ENCODE measurements around the gene CNGB1. TPM values are rescaled to one million over a fixed set of nuclear protein-coding genes. Genes with fewer than 3 reads are reported as not detected.

CNGB1 gene
- total RNA-seq, 2 donors from 2014 or later, result 0.05 to 0.69 TPM

DNA sequence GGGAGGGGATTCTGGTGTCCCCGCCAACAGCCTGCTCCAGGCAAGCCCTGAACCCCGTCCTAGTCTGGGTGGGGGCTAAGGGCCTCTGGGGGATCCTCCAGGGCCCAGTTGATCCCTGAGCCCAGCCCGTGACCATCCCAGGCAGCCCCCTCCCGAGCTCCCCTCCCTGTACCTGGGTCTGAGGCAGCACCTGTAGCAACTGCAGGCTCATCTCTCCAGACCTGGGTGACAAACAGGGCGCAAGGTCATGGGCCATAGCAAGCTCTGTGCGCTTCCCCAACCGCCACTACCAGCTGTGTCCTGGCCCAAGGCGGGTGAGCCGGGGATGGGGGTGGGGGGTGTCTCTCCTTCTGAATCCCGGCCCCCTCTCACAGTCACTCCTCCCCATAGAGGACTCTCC, 10.6 kb downstream of the CNGB1 start:
- H3K36me3 ChIP-seq, result no peaks in the 10 kb centered on the region
- H3K27me3 ChIP-seq, result no peaks in the 10 kb centered on the region
- no peak overlapping the region for H3K27ac ChIP-seq
- no peak overlapping the region for H3K4me3 ChIP-seq
- TF ChIP-seq, protein P1, sequence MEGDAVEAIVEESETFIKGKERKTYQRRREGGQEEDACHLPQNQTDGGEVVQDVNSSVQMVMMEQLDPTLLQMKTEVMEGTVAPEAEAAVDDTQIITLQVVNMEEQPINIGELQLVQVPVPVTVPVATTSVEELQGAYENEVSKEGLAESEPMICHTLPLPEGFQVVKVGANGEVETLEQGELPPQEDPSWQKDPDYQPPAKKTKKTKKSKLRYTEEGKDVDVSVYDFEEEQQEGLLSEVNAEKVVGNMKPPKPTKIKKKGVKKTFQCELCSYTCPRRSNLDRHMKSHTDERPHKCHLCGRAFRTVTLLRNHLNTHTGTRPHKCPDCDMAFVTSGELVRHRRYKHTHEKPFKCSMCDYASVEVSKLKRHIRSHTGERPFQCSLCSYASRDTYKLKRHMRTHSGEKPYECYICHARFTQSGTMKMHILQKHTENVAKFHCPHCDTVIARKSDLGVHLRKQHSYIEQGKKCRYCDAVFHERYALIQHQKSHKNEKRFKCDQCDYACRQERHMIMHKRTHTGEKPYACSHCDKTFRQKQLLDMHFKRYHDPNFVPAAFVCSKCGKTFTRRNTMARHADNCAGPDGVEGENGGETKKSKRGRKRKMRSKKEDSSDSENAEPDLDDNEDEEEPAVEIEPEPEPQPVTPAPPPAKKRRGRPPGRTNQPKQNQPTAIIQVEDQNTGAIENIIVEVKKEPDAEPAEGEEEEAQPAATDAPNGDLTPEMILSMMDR (IDR thresholded peaks at IDR 0.05), result no peak
- no peak overlapping the region for H3K9ac ChIP-seq (ENCODE audit: low read depth in 2 of 2, low read length in 2 of 2)
- DNase-seq, result no peak
- H3K4me1 ChIP-seq, result no peaks in the 10 kb centered on the region
- H3K9me3 ChIP-seq, result no peaks in the 10 kb centered on the region
- intact Hi-C loops (cut with DNase I), result no loop called here

DNA sequence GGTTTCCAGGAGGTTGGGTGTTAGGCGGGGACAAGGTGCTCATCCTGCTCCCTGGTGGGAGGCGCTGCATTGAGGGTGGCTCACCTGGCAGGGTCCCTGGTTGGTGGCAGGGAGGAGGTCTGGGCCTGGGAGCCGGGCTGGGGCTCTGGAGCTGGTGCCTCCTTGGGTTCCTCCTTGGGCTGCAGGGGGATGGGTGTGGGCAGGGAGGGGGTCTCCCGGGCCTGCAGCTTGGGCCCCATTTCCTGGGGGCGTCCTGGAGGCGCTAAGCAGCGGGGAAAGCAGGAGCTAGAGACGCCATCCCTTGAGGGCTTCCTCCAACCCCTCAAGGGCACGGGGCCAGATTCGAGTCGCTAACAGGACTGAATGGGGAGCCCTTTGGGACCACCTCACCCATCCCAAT, 11.1 kb downstream of the CNGB1 start:
- no peaks in the 10 kb centered on the region for H3K36me3 ChIP-seq
- TF ChIP-seq, protein P1 (IDR thresholded peaks at IDR 0.05), result no peak
- no peak for DNase-seq
- H3K9ac ChIP-seq (ENCODE audit: low read depth in 2 of 2, low read length in 2 of 2), result no peak overlapping the region
- no peaks in the 10 kb centered on the region for H3K9me3 ChIP-seq
- H3K4me3 ChIP-seq, result no peak overlapping the region
- H3K4me1 ChIP-seq, result no peaks in the 10 kb centered on the region
- intact Hi-C loops (cut with DNase I), result no loop called here
- no peaks in the 10 kb centered on the region for H3K27me3 ChIP-seq
- H3K27ac ChIP-seq, result no peak overlapping the region

DNA sequence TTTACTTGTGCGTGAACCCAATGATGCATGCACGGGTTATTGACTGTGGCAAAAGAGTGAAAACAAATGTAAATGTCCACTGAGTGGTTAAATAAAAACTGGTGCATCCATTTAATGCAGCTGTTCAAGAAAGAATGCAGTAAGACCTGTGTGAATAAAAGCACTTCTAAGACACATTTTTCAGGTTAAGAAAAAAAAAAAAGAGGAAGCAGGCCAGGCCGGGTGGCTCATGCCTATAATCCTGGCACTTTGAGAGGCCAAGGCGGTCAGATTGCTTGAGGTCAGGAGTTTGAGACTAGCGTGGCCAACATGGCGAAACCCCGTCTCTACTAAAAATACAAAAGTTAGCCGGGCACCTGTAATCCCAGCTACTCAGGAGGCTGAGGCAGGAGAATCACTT, 11.8 kb downstream of the CNGB1 start:
- TF ChIP-seq, protein P1 (IDR thresholded peaks at IDR 0.05), result no peak
- Histone ChIP-seq H3K4me1 (no peaks in the 10 kb centered on the region), H3K27ac (no peak overlapping the region), H3K4me3 (no peak overlapping the region), H3K36me3 (no peaks in the 10 kb centered on the region), H3K27me3 (no peaks in the 10 kb centered on the region), H3K9me3 (no peaks in the 10 kb centered on the region), H3K9ac (ENCODE audit: low read depth in 2 of 2, low read length in 2 of 2) (no peak overlapping the region)
- intact Hi-C loops (cut with DNase I), result no loop called here
- DNase-seq, result no peak

DNA sequence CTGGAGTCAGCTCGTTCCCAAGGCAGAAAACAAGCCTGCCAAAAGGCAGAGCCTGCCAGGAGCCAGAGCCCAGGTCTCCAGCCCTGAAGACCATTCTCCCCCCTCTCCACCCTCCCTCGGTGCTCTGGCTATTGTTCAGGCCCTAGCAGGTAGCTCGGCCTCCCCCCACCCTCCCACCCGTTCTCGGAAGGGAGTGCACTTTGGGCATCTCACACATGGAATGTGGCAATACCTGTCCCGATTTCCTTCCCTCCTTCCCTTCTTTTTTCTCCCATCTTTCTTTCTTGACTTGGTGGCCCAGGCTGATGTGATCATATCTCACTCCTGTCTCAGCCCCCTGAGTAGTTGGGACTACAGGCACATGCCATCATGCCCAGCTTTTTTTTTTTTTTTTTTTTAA, 12.4 kb downstream of the CNGB1 start:
- H3K36me3 ChIP-seq, result no peaks in the 10 kb centered on the region
- DNase-seq, result no peak

DNA sequence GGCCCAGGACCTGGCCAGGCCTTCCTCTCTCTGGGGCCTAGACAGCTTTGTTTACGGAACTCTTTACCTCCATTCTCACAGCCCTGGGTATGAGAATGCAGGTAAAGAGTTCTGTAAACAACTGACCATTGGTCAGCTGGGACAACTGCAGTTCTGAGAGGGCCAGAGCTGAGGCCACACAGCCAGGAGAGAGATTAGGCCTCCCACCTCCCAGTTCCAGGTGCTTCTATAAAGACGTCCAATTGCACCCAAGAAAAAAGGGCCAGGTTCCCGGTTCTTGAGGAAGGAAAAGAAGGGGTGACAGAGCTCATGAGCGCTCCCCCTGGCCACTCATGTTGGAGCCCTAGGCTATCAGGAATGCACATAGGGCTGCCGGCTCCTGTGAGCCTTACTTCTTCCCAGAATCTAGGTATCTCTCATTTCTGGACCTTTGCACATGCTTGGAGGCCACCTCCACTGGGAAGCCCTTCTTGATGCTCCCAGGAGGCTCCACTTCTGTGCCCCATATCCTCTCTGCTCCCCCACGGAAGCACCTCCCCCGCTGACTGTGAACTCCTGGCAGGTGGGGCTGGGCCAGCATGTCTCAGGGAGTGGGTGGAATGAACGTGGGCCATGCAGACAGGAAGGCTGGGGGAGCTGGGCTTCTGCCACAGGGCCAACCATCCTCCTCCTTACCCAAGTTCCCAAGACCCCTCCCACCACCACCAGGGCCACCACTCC, 13.1 kb downstream of the CNGB1 start:
- DNase-seq, result no peak
- no peak overlapping the region for H3K9ac ChIP-seq (ENCODE audit: low read depth in 2 of 2, low read length in 2 of 2)
- TF ChIP-seq, protein P1 (IDR thresholded peaks at IDR 0.05), result no peak
- no peaks in the 10 kb centered on the region for H3K36me3 ChIP-seq
- no peak overlapping the region for H3K27ac ChIP-seq
- H3K9me3 ChIP-seq, result no peaks in the 10 kb centered on the region
- no peaks in the 10 kb centered on the region for H3K4me1 ChIP-seq
- intact Hi-C loops (cut with DNase I), result no loop called here
- no peaks in the 10 kb centered on the region for H3K27me3 ChIP-seq
- no peak overlapping the region for H3K4me3 ChIP-seq

More for the DNA sequence above, 12.4 kb downstream of the CNGB1 start:
- TF ChIP-seq, protein P1 (IDR thresholded peaks at IDR 0.05), result no peak
- no peak overlapping the region for H3K4me3 ChIP-seq
- no peaks in the 10 kb centered on the region for H3K27me3 ChIP-seq
- intact Hi-C loops (cut with DNase I), result no loop called here
- no peaks in the 10 kb centered on the region for H3K9me3 ChIP-seq
- no peak overlapping the region for H3K9ac ChIP-seq (ENCODE audit: low read depth in 2 of 2, low read length in 2 of 2)
- no peak overlapping the region for H3K27ac ChIP-seq
- no peaks in the 10 kb centered on the region for H3K4me1 ChIP-seq
